Measurements from ENCODE around the gene MBOAT1. TPM values are rescaled to one million over a fixed set of nuclear protein-coding genes. Genes with fewer than 3 reads are reported as not detected.
"Not testable (repeated sequence)": the region's sequence is repeated elsewhere in the genome, so short reads cannot be mapped to it uniquely, and the experiment has no call there.

The MBOAT1 gene, protein sequence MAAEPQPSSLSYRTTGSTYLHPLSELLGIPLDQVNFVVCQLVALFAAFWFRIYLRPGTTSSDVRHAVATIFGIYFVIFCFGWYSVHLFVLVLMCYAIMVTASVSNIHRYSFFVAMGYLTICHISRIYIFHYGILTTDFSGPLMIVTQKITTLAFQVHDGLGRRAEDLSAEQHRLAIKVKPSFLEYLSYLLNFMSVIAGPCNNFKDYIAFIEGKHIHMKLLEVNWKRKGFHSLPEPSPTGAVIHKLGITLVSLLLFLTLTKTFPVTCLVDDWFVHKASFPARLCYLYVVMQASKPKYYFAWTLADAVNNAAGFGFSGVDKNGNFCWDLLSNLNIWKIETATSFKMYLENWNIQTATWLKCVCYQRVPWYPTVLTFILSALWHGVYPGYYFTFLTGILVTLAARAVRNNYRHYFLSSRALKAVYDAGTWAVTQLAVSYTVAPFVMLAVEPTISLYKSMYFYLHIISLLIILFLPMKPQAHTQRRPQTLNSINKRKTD
- polyA plus RNA-seq (ENCODE audit: insufficient read length in 3 of 3) = 10 to 100 TPM; 15.4 to 22.2 (median 19.2) TPM

DNA sequence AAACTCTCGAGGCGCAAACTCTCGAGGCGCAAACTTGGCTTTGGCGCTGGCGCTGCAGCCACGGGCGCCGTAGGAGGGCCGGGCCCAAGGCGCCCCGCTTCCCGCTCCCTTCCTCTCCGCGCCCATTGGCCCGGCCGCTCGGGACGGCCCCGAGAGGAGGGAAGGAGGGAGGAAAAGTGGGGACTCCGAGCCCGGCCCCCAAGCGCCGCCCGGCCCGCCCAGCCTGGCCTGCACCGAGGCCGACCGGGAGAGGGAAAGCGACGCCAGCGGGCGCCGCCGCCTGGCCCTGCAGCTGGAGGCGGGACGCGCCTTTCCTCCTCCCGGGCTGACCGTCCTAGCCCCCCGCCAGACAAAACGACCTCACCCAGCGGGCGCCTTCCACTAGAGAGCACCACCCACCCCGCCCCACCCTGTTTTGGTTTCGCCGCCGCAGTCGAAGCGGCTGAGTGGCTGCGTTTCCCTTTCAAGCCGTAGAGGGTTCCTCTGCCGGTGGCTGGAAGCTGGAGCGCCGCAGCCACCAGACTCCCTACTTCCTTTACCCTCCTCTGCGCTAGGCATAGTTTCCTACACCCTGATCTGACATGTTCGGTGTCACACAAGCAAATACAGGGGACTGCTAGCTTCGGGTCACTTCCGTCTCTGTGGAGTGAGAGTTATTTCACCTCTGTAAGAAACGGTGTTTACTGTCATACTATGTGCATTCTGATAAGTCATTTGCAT lies at the start of gene MBOAT1:
TSS of gene MBOAT1 (minus strand) at position 78 of the 720 bp plus-strand sequence. CDS start 235 bp downstream, outside the sequence.
- DNase-seq (ENCODE audit: low read depth in 3 of 3, low spot score in 2 of 3) = peak in 2 of 3 donors; percentile 75 to 87

DNA sequence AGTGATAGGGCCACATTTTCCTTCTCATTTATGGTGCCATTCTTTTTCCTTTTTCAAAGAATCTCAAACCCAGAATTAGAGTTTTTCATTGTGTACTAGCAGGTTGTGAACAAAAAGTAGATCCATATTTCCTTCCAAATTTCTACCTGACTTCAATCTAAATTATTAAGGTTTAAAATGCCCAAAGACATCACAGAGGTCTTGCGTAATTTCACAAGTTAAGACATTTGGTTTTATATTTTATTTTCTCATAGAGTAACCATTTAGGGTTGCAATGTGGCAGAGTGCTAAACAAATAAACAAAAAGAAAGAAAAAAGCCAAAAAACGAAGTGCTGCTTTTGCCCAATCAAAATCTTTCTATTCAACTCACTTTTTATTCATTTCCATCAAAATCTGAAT lies 49.4 kb upstream of the MBOAT1 start:
- no peak for DNase-seq (ENCODE audit: low read depth in 3 of 3, low spot score in 2 of 3)

DNA sequence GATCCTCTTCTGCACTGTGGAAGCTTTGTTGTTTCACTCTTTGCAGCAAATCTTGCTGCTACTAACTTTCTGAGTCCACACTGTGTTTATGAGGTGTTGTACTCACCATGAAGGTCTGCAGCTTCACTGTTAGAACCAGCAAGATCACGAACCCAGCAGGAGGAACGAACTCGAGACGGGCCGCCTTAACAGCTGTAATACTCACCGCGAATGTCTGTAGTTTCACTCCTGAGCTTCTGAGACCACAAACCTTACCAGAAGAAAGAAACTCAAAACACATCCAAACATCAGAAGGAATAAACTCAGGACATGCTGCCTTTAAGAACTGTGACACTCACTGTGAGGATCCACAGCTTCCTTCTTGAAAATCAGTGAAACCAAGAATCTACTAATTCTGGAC lies 48.1 kb upstream of the MBOAT1 start:
- DNase-seq (ENCODE audit: low read depth in 3 of 3, low spot score in 2 of 3) = no peak

DNA sequence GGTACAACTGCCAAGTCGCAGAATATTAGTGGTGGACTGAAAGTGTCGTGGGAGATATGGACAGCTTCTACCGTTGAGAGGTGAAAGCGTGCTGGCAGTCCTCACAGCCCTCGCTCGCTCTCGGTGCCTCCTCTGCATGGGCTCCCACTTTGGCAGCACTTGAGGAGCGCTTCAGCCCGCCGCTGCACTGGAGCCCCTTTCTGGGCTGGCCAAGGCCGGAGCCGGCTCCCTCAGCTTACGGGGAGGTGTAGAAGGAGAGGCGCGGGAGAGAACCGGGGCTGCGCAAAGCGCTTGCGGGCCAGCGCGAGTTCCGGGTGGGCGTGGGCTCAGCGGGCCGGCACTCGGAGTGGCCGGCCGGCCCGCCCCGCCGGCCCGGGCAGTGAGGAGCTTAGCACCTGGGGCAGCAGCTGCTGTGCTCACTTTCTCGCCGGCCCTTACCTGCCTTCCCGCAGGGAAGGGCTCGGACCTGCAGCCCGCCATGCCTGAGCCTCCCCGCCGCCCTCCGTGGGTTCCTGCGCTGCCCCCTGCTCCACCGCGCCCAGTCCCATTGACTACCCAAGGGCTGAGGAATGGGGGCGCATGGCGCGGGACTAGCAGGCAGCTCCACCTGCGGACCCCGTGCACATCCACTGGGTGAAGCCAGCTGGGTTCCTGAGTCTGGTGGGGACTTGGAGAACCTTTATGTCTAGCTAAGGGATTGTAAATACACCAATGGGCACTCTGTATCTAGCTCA lies 47.2 kb upstream of the MBOAT1 start:
- DNase-seq (ENCODE audit: low read depth in 3 of 3, low spot score in 2 of 3) = no peak

DNA sequence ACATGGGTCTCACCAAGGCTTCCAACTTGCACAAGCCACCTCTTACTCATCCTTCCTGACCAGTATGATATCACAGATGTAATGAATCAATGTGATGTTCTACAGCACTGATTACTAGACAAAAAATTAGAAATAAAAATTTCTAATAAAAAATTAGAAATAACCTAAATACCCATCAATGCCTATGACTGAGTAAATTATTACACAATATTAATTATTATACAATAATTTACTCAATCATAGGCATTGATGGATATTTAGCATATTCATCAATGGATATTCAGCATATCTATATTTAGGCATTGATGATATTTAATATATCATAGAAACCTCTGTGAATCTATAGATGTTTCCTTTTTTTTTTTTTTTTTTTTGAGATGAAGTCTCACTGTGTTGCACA lies 43.2 kb upstream of the MBOAT1 start:
- DNase-seq (ENCODE audit: low read depth in 3 of 3, low spot score in 2 of 3) = no peak

DNA sequence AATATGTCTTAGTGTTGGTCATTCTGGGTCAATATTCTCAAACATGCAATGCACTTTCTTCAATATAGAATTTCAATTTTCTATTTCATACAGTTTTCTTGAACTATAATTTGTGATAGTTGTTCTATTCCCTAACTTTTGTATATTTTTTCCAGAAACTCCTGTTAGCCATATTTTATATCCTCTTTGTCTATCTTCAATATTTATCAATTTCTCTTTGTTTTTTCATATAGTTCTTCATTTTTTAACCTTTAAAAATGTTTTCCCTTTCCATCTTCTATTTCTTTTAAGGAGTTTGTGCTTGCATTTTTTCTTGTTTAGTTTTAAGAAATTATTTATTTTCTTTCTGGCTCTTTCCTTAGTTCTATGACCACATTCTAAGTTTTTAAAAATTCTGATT lies 42.0 kb upstream of the MBOAT1 start:
- DNase-seq (ENCODE audit: low read depth in 3 of 3, low spot score in 2 of 3) = no peak

DNA sequence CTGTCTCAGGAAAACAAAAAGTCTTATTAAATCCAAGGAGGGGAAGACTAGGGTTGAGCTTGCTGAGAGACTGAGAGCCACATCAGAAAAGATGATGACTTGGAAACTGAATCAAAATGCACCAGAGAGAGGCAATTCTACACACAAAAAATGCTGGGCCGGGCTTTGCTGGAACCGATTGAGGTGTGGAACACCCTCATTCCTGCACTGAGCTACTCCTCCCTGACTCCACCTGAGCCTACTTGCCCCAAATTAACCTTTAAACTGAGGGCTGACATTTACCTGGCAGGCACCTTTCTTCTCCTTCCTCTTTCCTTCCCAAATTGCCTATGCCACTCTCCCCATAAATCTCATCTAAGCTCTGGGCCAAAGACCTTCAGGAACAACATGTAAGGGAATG lies 40.8 kb upstream of the MBOAT1 start:
- no peak for DNase-seq (ENCODE audit: low read depth in 3 of 3, low spot score in 2 of 3)

DNA sequence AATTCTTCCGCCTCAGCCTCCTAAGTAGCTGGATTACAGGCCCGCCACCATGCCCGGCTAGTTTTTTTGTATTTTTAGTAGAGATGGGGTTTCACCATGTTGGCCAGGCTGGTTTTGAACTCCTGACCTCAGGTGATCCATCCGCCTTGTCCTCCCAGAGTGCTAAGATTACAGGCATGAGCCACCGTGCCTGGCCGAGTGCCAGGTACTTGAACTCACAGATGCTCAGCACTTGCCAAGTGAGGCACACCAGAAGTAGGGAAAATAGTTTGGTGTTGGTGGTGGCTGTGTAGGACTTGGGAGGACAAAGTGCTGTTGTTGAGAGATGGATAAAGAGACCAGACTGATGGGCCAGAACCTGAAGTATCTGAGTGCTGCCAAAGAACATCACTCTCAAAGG lies 40.0 kb upstream of the MBOAT1 start:
- DNase-seq (ENCODE audit: low read depth in 3 of 3, low spot score in 2 of 3) = no peak

DNA sequence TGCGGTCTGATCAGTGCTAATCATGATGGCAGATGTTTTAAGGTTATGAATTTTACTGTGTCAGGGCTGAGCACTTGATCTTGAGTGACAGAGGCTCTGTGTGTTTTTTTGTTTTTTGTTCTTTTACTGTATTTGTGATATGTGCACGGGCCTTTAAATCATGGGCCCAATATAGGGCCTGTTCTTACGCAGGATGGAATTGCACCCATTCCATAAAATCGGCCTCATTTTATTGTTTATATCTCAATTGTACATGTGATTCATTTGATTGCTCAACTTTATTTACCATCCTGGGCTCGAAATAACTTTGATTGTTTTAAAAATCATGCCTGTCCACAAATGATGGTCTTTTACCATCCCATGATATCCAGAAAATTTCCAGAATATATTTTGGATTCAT lies 39.3 kb upstream of the MBOAT1 start:
- DNase-seq (ENCODE audit: low read depth in 3 of 3, low spot score in 2 of 3) = no peak

DNA sequence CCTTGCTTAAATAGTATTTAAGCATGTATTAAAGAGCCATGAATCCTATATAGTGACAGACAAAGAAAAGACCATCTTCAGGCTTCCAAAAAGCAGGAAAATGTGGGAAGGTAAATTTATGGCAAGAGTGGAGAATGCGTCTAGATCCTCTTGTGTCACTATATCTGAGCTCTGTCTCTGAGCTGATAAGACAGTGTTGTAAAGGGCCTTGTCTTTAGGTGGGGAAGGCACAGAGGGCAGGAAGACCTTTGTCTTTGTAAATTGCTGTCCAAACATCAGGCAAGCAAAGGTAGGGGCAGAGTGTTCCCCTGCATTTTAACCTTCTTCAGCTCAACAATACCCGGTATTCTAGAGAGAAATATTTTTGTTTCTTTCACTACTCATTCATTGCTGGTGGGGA lies 33.9 kb upstream of the MBOAT1 start:
- DNase-seq (ENCODE audit: low read depth in 3 of 3, low spot score in 2 of 3) = no peak

DNA sequence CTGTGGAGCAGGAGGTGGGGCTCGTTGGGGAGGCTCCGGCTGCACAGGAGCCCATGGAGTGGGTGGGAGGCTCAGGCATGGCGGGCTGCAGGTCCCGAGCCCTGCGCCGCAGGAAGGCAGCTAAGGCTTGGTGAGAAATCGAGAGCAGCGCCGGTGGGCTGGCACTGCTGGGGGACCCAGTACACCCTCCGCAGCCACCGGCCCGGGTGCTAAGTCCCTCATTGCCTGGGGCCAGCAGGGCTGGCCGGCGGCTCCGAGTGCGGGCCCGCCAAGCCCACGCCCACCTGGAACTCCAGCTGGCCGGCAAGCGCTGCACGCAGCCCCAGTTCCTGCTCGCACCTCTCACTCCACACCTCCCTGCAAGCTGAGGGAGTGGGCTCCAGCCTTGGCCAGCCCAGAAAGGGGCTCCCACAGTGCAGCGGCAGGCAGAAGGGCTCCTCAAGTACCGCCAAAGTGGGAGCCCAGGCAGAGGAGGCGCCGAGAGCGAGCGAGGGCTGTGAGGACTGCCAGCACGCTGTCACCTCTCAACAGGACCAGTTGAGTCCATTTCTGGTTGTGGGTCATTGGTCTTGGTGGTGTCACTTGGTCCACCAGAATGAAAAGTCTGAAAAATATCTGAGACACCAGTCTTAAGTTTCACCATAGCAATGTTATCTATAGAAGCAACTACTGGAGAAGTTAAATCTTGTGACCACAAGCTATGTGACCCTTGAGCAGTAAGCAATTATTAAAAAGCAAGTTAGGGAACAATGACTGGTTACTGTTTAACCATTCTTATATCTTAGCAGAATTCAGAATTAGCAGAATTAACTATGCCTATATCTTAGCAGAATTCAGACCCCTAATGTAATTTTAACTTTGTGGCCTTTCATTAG lies 32.8 kb upstream of the MBOAT1 start:
- DNase-seq (ENCODE audit: low read depth in 3 of 3, low spot score in 2 of 3) = not testable (repeated sequence)

DNA sequence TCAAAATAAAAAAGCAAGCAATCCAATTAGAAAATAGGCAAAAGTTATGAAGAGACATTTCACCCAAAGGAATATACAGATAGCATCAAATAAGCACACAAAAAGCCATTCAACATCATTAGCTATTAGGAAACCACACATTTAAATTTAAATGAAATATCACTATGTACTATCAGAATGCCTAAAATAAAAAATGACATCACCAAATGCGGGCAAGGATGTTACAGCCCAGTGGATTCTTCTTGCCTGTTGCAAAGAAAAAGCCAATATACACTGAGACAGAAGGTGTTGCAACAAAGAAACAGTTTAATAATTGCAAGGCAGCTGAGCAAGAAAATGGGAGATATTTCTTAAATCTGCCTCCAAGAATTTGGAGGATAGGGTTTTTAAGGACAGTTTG lies 31.0 kb upstream of the MBOAT1 start:
- DNase-seq (ENCODE audit: low read depth in 3 of 3, low spot score in 2 of 3) = no peak

DNA sequence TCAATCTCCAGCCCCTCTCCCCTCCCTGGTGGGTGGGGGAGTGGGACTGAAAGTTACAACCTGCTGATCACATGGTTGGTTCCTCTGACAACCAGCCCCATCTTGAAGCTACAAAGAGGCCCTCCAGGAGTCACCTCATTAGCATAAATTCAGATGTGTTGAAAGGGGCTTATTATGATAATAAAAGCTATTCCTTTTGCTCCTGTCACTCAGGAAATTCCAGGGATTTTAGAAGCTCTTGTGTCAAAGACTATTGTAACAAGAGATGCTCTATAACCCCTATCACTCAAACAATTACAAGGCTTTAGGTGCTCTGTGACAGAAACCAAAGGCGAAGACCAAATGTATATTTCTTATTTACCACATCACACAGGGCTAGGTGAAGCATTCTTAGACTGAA lies 30.1 kb upstream of the MBOAT1 start:
- DNase-seq (ENCODE audit: low read depth in 3 of 3, low spot score in 2 of 3) = no peak

DNA sequence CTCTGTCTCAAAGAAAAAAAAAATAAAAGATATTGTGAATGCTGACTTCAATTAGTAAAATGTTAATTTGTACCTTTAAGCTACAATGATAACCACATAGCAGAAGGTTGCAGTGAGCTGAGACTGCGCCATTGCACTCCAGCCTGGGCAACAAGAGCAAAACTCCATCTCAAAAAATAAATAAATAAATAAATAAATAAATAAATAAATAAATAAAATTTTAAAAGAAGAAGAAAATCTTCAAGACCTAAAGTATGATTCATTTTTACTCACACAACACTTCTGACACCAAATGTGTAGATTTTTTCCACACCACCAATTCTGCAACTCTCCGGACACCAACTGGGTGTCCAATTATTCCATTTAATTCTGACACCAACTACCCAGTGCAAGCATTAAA lies 28.8 kb upstream of the MBOAT1 start:
- no peak for DNase-seq (ENCODE audit: low read depth in 3 of 3, low spot score in 2 of 3)

DNA sequence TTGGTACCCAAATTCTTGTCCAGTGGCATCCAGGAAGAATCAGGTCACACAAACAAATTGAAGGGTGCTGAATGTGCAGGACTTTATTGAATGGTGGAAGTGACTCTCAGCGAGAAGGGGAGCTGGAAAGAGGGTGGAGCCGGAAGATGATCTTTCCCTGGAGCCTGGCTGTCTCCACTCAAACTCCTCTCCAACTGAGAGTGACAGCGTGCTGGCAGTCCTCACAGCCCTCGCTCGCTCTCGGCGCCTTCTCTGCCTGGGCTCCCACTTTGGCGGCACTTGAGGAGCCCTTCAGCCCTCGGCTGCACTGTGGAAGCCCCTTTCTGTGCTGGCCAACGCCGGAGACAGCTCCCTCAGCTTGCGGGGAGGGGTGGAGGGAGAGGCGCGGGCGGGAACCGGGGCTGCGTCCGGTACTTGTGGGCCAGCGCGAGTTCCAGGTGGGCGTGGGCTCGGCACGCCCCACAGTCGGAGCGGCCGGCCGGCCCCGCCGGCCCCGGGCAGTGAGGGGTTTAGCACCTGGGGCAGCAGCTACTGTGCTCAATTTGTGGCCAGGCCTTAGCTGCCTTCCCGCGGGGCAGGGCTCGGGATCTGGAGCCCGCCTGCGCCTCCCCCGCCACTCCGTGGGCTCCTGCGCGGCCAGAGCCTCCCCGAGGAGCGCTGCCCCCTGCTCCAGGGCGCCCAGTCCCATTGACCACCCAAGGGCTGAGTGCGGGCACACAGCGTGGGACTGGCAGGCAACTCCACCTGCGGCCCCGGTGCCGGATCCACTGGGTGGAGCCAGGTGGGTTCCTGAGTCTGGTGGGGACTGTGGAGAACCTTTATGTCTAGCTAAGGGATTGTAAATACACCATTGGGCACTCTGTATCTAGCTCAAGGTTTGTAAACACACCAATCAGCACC lies 26.7 kb upstream of the MBOAT1 start:
- DNase-seq (ENCODE audit: low read depth in 3 of 3, low spot score in 2 of 3) = no peak

DNA sequence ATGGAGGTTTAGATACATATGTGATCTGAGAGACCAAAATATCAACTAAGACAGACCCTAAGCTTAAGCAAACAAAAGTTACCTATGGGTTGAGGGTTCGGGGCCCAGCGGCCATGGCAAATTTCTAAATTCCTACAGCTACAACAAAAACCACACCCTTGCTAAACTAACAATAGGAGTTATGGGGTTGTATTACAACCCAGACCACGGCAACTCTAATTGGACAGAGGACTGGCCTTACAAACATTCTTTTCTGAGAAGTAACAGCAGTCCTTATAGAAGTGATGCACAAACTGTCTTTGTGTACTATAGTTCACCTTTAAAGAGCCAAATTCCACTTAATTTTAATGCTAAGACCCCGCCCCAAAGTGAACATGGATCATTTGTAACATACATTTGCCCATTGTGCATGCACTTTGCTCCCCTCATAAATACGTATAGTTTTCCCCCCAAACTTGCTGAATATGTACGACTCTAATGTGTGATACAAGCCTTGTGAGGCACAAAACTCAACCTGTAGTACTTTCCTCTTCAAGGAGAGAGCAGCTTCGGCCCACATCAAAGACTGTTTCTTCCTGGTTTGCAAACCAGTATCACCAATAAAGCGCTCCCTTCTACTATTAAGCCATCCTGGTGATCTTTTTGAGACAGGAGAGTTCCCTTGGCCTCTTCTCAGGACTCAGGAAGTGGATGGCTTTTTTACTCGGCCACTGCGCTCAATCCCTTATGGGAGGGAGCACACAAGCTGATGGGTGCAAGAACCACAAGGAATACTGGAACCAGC lies 25.6 kb upstream of the MBOAT1 start:
- DNase-seq (ENCODE audit: low read depth in 3 of 3, low spot score in 2 of 3) = no peak

DNA sequence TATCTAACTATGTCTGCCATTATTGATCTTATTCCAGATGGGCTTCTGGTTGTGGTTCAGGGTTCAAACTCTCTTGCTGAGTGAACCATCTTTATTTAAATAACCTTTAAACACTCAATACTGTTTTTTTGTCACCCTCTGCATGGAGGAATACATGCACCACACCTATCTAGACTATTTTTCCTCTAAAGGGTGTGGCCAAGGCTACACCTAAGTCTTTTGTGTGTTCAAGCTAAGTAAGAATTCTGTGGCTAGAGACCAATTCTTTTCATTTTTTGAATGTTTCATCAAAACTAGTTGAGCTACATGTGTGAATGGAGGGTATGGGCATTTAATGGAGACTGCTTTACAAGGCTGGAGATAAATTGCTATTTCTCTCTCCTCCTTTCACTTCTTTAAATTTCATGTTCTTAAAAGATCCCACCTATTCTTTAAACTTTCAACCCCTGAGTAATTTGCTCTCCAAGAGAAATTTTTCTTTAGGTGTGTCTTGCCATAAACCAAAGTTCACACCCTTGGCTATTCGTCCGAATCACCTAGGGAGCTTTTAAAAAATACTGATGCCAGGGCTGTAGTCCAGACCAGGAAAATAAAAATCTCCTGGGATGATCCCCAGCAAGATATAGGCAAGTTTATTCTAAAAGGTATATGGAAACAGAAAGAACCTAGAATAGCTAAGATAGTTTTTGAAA lies 24.8 kb upstream of the MBOAT1 start:
- no peak for DNase-seq (ENCODE audit: low read depth in 3 of 3, low spot score in 2 of 3)

DNA sequence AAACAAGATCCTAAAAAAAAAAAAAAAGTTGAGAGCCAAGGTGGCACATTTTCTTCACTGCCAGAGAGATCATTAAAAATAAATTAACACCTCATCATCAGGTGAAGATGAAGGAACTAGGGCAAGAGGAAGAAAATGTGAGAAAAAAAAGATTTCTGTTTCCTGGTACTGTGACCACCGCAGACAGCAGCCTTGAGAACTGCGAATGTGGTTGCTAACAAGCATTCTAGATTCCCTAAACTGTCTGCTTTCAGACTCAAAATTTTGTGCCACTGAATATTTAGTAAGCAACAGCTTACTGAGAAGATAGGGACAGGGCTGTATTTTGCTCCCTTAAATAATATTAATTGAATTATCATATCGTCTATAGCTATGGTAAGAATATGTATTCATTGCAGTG lies 24.1 kb upstream of the MBOAT1 start:
- no peak for DNase-seq (ENCODE audit: low read depth in 3 of 3, low spot score in 2 of 3)
